GM12874 (cell line): Measurements from ENCODE around the gene MCM3.

Experiments
- CTCF ChIP-seq: IDR thresholded peaks from 2 replicates; pipeline ENCODE4 v1.5.1; 2011; ENCODE audit warnings: low read depth, mild to moderate bottlenecking, control low read depth, low read length, moderate library complexity; ENCODE audit not compliant: insufficient read depth

Gene MCM3

GRCh38 chr6:52307900-52308372, 23.4 kb upstream of the MCM3 start:
- TF ChIP-seq CTCF, result no peak

DNA sequence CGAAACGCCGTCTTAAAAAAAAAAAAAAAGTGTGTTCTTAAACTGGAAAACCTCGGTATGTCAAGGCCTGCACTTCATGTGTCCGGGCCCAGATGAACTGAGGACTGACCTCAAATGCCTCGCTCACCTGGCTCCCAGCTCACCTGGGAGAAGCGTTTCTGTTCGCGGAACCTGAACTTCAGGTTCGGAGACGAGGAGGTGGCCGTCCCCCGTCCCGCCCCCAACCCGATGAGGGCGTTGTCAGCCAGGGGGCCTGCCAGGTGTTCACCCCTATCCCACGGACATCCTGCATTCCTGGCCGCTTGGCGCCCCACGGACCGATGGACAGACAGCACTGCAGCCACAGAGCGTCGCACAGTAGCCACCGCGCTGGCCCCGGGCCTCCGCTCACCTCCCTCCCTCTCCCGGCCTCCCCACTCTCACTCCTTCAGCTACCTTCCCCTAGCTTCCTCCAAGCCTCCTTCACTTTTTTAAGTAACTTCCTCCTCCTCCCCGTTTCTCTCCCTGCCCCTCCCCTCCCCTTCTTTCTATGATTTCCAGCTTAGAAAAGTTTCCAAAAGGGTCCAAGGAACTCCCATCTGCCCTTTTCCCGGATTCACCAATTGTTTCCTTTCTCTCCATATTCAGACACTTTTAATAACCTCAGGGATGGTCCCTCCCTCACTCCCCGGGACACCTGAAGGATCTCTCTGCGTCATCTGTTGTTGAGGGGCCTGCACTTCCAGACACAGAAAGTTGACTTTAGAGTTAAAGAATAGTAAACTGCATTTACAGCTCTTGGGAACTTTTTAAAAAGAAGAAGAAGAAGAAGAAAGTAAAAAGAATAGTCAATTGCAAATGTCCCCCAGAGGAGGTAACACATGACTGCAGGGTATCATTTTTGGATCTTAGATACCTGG, 22.7 kb upstream of the MCM3 start:
- TF ChIP-seq CTCF, result no peak

- no peak for TF ChIP-seq CTCF
Observed at GRCh38 chr6:52305948-52306767, 21.6 kb upstream of the MCM3 start.

DNA sequence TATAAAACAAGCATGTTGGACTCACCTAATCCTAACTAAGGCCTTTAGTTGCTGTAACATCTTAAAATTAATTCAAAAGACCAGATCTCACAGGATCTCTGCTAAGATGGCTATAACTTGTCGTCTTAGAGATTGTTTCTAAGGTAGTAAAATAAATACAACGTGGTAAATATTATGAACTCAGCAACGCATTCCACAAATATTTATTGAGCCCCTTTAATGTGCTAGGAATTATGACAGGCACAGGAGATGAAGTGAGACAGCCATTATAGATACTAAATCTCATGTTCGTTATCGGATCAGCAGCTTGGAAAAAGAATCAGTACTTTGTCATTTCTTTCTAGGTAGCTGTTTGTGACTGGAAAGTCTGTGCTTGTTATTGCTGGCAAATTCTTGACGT, 20.9 kb upstream of the MCM3 start:
- TF ChIP-seq CTCF, result no peak

GRCh38 chr6:52304983-52305390, 20.4 kb upstream of the MCM3 start:
- TF ChIP-seq CTCF, result no peak

DNA sequence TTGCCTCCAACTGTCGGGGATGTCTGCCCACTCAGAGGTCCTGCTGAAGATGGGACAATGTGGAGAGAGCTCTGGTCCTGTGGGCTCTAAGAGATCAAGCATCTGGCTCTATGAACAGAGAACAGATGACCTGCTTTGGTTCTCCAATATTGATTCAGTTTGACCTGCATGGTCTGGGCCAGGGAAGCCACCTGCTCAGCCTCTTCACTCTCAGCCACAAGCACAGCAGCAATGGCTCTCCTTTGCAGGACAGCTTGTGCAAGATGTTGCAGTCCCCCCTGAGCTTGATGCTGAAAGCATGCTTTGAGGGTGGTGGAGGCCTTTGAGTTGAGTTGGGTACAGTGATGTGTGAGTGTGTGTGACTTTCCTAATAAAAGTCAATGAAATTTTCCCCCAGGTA, 18.6 kb upstream of the MCM3 start:
- TF ChIP-seq CTCF, result no peak

- TF ChIP-seq CTCF, result no peak
Observed at GRCh38 chr6:52301326-52301725, 16.8 kb upstream of the MCM3 start.
